Smooth muscle cell of the umbilical artery (primary cell): ENCODE measurements around the gene KIF1C. TPM values are rescaled to one million over a fixed set of nuclear protein-coding genes. Genes with fewer than 3 reads are reported as not detected.

Source experiments
- total RNA-seq: library from RNA; depleted of rRNA; stranded (reverse); fragments of >200 nt; gene quantifications from 2 replicates; pipeline ENCODE4 v1.2.3, GENCODE V29; 2014

KIF1C gene
- 43.9 and 82.4 TPM in 2 replicates for total RNA-seq

DNA sequence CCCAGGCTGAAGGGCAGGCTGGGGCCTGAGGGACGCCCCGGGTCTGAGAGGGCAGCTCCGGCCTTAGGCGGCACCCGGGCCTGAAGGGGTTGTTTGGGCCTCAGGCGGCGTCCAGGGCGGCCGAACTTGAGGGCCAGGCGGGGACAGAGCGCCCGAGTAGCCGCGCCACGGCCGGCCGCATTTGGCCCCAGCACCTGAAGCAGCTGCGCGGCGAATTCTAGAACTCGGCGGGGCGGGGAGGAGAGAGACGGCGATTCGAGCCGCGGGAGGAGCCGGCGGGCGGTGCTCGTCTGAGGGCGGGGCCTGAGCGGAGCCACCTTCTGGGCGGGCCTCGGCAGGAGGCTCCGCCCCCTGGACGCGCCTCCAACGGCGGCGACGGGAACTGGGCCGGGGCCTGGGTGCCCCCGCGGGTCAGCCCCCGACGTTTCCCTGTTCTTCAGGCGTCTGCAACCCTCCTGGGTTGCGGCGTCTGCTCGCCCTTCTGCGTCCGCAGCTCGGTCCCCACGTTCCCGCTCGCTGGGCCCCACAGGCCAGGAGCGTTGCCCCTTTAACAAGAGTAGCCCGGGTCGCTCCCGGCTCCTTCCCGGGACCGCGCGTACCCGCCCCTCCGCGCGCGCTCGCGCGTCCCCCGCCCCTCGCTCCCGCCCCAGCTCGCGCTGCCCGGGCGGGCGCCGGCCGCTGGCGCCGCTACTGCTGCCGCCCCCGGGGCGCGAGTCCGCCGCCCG lies at the start of gene KIF1C, which contains the start of gene INCA1:
Gene KIF1C, plus strand, starts transcription at position 649 of the 725 bp plus-strand sequence. CDS start 2,297 bp downstream, outside the sequence.
Gene INCA1, minus strand, starts transcription at position 221 of the 725 bp plus-strand sequence. CDS start 3,085 bp downstream, outside the sequence.

GRCh38 chr17:4948166-4948930 lies 49.4 kb upstream of the KIF1C start, which contains the start of gene PFN1:
Gene PFN1 (minus strand): TSS chr17:4948530. CDS start chr17:4948394, 136 bp downstream.

DNA sequence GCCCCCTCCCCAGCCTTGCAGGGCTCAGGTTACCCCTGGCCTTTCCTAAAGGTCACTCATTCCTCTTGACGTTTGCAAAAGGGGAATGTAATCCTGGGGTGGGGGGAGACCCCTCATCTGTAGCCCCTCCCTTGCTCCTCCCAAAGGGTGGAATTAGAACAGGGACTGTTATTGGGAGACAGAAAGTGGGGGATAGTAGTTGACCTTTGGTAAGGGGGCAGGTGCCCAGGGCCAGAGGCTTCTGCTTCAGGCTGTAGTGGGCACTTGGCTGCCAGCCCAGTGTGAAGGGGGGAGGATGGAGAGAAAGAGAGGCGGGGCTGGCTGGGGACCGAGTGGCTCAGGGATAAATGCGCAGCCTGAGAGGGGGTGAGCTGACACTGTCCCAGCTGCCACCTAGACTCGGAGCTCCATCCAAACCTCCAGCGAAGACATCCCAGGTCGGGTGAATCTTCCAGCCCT lies 47.0 kb upstream of the KIF1C start, which contains the start of gene ENO3:
Gene ENO3, plus strand, starts transcription at position 374 of the 459 bp plus-strand sequence. CDS start 711 bp downstream, outside the sequence.

GRCh38 chr17:4967539-4968485 lies 29.9 kb upstream of the KIF1C start, which contains the start of gene SPAG7:
Gene SPAG7 (minus strand): TSS chr17:4967817. CDS start chr17:4967804, 13 bp downstream.

GRCh38 chr17:4986951-4987766 lies 10.6 kb upstream of the KIF1C start, which contains the start of gene CAMTA2:
Gene CAMTA2 (minus strand): TSS chr17:4987675. CDS start chr17:4986222, 1,453 bp downstream.

GRCh38 chr17:5035315-5035714 lies 37.6 kb downstream of the KIF1C start, which contains the start of gene SLC52A1:
Gene SLC52A1 (minus strand): TSS chr17:5035426. CDS start chr17:5034606, 820 bp downstream.

Other genes with a start within 250 kb of the KIF1C start
- not detected in 2 replicates for gene TM4SF5, start 226.1 kb upstream of the KIF1C start, total RNA-seq
- gene VMO1, start 211.6 kb upstream of the KIF1C start, total RNA-seq: 1.5 TPM in 1 of 2 replicates, not detected in the other
- gene GLTPD2, start 209.0 kb upstream of the KIF1C start, total RNA-seq: not detected in 2 replicates
- 92.0 and 129 TPM in 2 replicates for gene PSMB6, start 201.8 kb upstream of the KIF1C start, total RNA-seq
- gene PLD2, start 190.8 kb upstream of the KIF1C start, total RNA-seq: 10.1 and 20.7 TPM in 2 replicates
- 30.9 and 68.0 TPM in 2 replicates for gene MINK1, start 164.6 kb upstream of the KIF1C start, total RNA-seq
- 6.8 and 7.8 TPM in 2 replicates for gene C17orf107, start 98.4 kb upstream of the KIF1C start, total RNA-seq
- 0.23 and 0.30 TPM in 2 replicates for gene CHRNE, start 94.9 kb upstream of the KIF1C start, total RNA-seq
- not detected in 2 replicates for gene GP1BA, start 65.7 kb upstream of the KIF1C start, total RNA-seq
- 54.8 and 63.0 TPM in 2 replicates for gene SLC25A11, start 57.9 kb upstream of the KIF1C start, total RNA-seq
- 16.9 and 20.9 TPM in 2 replicates for gene RNF167, start 57.7 kb upstream of the KIF1C start, total RNA-seq
- gene PFN1, start 49.4 kb upstream of the KIF1C start, total RNA-seq: 673 and 683 TPM in 2 replicates
- gene ENO3, start 46.8 kb upstream of the KIF1C start, total RNA-seq: 4.9 and 5.0 TPM in 2 replicates
- 45.8 and 52.9 TPM in 2 replicates for gene SPAG7, start 30.1 kb upstream of the KIF1C start, total RNA-seq
- 7.1 and 13.0 TPM in 2 replicates for gene CAMTA2, start 10.3 kb upstream of the KIF1C start, total RNA-seq
- 0.18 TPM in 1 of 2 replicates, not detected in the other for gene INCA1, start 428 bp upstream of the KIF1C start, total RNA-seq
- gene SLC52A1, start 37.5 kb downstream of the KIF1C start, total RNA-seq: under 0.01 TPM in 1 of 2 replicates, not detected in the other
- gene ZFP3, start 80.5 kb downstream of the KIF1C start, total RNA-seq: 1.2 TPM in 2 replicates
- gene ZNF232, start 113.9 kb downstream of the KIF1C start, total RNA-seq: 4.1 and 5.3 TPM in 2 replicates
- under 0.01 and 0.05 TPM in 2 replicates for gene USP6, start 118.1 kb downstream of the KIF1C start, total RNA-seq
- 7.8 and 8.3 TPM in 2 replicates for gene ZNF594, start 193.9 kb downstream of the KIF1C start, total RNA-seq
- gene SCIMP, start 236.9 kb downstream of the KIF1C start, total RNA-seq: not detected in 2 replicates